Mammary epithelial cell (primary cell): ENCODE measurements around the gene SCMH1.

Experiments used
- CTCF ChIP-seq, 2 donors: IDR thresholded peaks in 1 of 2; conservative IDR thresholded peaks in 1 of 2; 2 replicates each; pipeline ENCODE4 v1.5.1; 2011 to 2012; ENCODE audit warnings: inconsistent platforms in 2 of 2, low read length in 2 of 2, mild to moderate bottlenecking in 2 of 2, control low read depth in 1 of 2, low read depth in 1 of 2; ENCODE audit not compliant: insufficient read depth in 1 of 2; ENCODE audit errors: extremely low read depth in 1 of 2
- EZH2 ChIP-seq: IDR thresholded peaks from 2 replicates; pipeline ENCODE4 v1.6.1; 2012; ENCODE audit warnings: low read length, inconsistent platforms, borderline replicate concordance

GRCh38 chr1:41155105-41155504 is 87.0 kb downstream of the SCMH1 start:
- TF ChIP-seq CTCF (conservative IDR thresholded peaks at IDR 0.05 in 1 of 2, IDR thresholded peaks at IDR 0.05 in 1 of 2; ENCODE audit: extremely low read depth in 1 of 2, insufficient read depth in 1 of 2, low read depth in 1 of 2, low read length in 2 of 2): no peak
- TF ChIP-seq EZH2: no peak
